SK-N-MC (cell line): ENCODE results near the gene VGLL4.

Experiments
- DNase-seq: peaks from one replicate; pipeline ENCODE4 v3.0.0-alpha.2; 2011; ENCODE audit warnings: low read depth, low spot score
- H3K27ac ChIP-seq: fragments of 200-600 bp; sonication (generic); 2 replicates; pipeline ENCODE4 v1.5.1; 2016; ENCODE audit warnings: mixed run types
- H3K36me3 ChIP-seq: fragments of 200-600 bp; sonication (generic); 2 replicates; pipeline ENCODE4 v1.6.1; 2017; ENCODE audit warnings: antibody characterized with exemption, low read length, mixed read lengths; ENCODE audit not compliant: insufficient read depth
- H3K4me3 ChIP-seq: fragments of 200-600 bp; sonication (generic); 2 replicates; pipeline ENCODE4 v1.5.1; 2016
- H3K9ac ChIP-seq: fragments of 200-600 bp; sonication (generic); 2 replicates; pipeline ENCODE4 v1.8.0; 2017; ENCODE audit warnings: mixed run types, mixed read lengths; ENCODE audit not compliant: insufficient read length
- H3K9me3 ChIP-seq: fragments of 200-600 bp; sonication (generic); 2 replicates; pipeline ENCODE4 v1.6.1; 2017; ENCODE audit warnings: low read depth, mild to moderate bottlenecking, antibody characterized with exemption, low read length, moderate library complexity, mixed read lengths
- EZH2 ChIP-seq: fragments of 200-600 bp; sonication (generic); IDR thresholded peaks from one replicate; pipeline ENCODE4 v1.6.1; 2017; ENCODE audit warnings: antibody characterized with exemption
- FOXP2 ChIP-seq: optimal IDR thresholded peaks from 2 replicates; pipeline ENCODE3; 2011; ENCODE audit warnings: mild to moderate bottlenecking, moderate library complexity; ENCODE audit not compliant: insufficient read depth; ENCODE audit errors: extremely low read length, control extremely low read depth
- POLR2AphosphoS5 ChIP-seq: IDR thresholded peaks from 2 replicates; pipeline ENCODE4 v1.6.1; 2012; ENCODE audit warnings: mild to moderate bottlenecking, low read depth, low read length, borderline replicate concordance

VGLL4 gene

DNA sequence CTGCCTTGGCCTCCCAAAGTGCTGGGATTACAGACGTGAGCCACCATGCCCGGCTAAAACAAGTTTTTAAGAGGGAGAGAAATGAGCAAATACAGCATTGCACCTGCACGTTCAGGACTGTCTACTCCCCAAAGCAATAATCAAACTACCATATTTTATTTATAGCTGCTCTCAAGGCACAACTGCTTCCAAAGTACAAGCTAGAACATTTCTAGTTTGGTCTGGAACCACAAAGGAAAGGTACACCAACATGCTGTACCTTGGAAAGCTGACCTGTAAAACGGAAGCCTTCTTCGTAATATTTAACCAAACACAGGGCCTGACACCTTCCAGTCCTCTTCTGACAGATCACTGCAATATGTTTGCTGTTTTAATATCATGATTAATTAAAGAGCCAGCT is 14.5 kb upstream of the VGLL4 start:
- no peak overlapping the region for H3K9ac ChIP-seq
- H3K9me3 ChIP-seq, result no peaks in the 10 kb centered on the region
- no peak for DNase-seq
- no peak for TF ChIP-seq FOXP2
- no peak for TF ChIP-seq POLR2AphosphoS5
- TF ChIP-seq EZH2, result no peak
- H3K4me3 ChIP-seq, result no peak overlapping the region
- H3K27ac ChIP-seq, result no peak overlapping the region
- H3K36me3 ChIP-seq, result no peaks in the 10 kb centered on the region

DNA sequence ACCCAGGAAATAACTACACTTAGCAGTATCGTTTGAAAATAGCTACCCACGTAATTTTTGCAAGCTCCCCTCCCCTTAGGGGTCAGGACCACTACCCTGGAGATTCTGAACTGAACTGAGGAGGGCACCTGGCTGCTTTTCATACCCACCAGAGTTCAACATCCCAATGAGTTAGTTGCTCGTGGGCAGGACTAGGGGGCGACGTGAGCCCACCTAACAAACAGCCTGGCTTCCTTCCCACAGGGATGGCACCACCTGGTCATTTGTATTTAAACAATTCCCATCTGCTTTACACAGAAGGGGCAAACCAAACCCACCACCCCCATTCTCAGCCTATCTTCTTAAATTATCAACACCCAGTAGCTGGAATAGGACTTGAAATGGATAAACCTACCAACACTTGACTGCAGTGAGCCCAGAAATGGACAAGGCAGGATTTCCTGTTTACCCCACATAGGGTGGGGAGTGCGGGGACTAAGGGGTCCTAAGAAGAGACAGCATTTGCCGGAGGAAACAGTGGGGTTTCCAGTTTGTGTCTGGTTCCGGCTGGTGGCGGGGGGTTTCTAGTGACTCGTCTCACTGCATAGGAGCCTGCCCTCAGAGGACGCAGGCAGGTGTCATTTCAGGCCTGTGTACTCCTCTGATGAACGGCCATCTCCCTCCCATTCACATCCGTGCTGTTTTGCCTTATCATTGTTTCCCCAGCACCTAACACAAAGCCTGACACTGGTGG is 11.6 kb upstream of the VGLL4 start:
- Histone ChIP-seq H3K36me3 (no peaks in the 10 kb centered on the region), H3K9me3 (no peaks in the 10 kb centered on the region), H3K9ac (no peak overlapping the region), H3K27ac (no peak overlapping the region), H3K4me3 (no peak overlapping the region)
- no peak for DNase-seq
- TF ChIP-seq EZH2 (no peak), POLR2AphosphoS5 (no peak), FOXP2 (no peak)

DNA sequence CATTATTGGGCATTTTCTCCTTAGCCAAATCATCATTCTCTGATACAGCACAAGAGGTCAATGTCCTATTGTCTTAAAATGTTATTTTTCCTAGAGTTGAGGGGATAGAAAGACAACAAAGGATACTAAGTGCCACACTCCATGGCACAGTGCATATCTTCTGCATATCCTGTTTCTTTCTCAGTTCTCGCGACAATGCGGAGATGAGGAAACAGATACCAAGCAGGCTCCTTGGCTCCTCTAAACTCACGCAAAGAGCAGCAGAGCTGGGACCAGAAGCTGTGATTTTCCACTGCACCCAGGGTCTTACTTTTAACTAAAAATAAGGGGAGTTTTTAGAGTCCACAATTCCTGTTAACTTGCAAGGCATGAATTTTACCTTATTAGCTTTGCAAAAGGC is 10.5 kb upstream of the VGLL4 start:
- Histone ChIP-seq H3K9ac (no peak overlapping the region), H3K27ac (no peak overlapping the region), H3K9me3 (no peaks in the 10 kb centered on the region), H3K36me3 (no peaks in the 10 kb centered on the region), H3K4me3 (no peak overlapping the region)
- TF ChIP-seq POLR2AphosphoS5, result no peak
- no peak for TF ChIP-seq FOXP2
- TF ChIP-seq EZH2, result no peak
- no peak for DNase-seq

DNA sequence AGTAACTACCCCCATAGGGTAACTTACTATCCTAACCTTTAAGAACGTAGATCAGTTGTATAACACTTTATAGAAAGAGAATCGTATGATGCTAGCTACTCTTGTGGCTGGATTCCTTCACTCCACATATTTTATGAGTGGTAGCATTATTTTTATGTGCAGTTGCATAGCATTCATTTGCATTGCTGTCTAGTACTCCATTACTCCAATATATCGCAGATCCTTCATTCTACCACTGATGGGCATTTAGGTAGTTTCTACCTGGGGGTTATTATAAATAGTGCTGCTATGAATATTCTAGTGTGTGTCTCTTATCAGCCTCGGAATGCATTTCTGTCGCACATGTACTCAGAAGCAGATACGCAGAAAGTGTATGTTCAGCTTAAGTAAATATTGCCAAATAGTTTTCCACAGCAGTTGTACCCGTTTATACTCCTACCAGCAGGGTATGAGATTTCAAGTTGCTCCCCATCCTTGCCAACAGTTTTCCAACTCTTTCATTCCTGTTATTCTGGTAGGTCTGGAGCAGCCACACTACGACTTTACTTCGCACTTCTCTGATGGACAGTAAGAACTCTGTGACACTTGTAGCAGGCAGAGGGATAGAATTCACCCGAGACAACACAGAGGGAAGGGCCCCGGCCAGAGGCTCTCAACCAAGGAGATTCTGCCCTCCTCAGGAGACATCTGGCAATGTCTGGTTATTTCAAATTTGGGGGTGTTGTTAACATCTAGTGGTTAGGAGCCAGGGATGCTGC is 9.8 kb upstream of the VGLL4 start:
- no peaks in the 10 kb centered on the region for H3K9me3 ChIP-seq
- no peak overlapping the region for H3K9ac ChIP-seq
- no peak for DNase-seq
- H3K36me3 ChIP-seq, result no peaks in the 10 kb centered on the region
- no peak overlapping the region for H3K4me3 ChIP-seq
- TF ChIP-seq EZH2 (no peak), POLR2AphosphoS5 (no peak), FOXP2 (no peak)
- no peak overlapping the region for H3K27ac ChIP-seq

DNA sequence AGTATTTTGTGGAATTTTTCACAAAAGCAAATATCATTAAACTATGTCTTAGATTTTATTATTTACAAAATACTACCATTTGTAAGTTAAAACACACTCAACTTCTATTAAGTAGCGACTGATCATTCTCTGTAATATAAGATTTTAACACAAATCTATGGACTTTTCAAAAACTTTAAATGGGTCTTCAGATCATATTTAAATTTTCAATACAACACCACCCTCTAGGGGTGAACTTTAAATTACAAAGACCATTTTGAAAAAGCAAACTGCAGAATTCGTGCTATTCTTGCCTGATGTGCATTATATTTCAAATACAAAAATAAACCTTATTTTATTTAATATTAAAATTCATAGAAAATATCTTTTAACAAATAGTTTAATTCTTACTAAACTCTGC is 8.2 kb upstream of the VGLL4 start:
- H3K36me3 ChIP-seq, result no peaks in the 10 kb centered on the region
- no peak for DNase-seq
- H3K4me3 ChIP-seq, result no peak overlapping the region
- H3K27ac ChIP-seq, result no peak overlapping the region
- no peak overlapping the region for H3K9ac ChIP-seq
- TF ChIP-seq FOXP2 (no peak), EZH2 (no peak), POLR2AphosphoS5 (no peak)
- no peaks in the 10 kb centered on the region for H3K9me3 ChIP-seq

DNA sequence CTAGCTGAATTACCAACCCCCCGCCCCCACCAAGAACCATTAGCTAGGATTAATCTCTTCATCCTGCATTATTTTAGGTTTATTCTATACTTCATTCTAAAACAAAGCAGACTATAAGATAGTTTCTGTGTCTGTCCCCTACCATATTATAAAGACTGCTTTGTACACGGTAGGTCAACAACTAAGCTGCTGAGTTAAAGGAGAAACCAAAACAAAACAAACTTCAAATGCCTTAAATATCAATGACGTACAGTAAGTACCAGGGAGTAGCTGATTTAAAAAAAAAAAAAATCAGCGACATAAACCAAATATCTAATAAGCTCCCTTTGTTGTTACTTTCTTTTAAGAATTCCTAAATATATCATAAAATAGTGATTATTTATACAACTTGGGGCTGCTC is 7.8 kb upstream of the VGLL4 start:
- Histone ChIP-seq H3K9ac (no peak overlapping the region), H3K4me3 (no peak overlapping the region), H3K36me3 (no peaks in the 10 kb centered on the region), H3K9me3 (no peaks in the 10 kb centered on the region), H3K27ac (no peak overlapping the region)
- TF ChIP-seq POLR2AphosphoS5, result no peak
- no peak for TF ChIP-seq FOXP2
- no peak for TF ChIP-seq EZH2
- DNase-seq, result no peak

DNA sequence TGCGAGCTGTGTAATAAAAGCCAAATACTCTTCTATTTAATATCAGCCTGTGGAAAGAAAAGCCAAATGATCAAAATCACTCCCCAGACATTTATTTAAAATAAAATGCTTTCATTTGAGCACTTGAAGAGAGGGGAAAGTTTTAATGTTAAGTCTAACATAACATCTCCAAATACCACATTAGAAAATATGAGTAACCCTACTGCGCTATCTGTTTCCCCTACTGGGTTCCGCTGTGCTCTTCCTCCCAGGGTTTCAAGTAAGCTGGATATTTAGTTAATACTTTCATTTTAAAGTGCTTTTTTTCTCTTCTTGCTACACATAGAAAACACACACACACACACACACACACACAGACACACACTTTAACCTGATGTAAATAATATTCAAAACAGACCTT is 6.7 kb upstream of the VGLL4 start:
- Histone ChIP-seq H3K4me3 (no peak overlapping the region), H3K27ac (no peak overlapping the region)

DNA sequence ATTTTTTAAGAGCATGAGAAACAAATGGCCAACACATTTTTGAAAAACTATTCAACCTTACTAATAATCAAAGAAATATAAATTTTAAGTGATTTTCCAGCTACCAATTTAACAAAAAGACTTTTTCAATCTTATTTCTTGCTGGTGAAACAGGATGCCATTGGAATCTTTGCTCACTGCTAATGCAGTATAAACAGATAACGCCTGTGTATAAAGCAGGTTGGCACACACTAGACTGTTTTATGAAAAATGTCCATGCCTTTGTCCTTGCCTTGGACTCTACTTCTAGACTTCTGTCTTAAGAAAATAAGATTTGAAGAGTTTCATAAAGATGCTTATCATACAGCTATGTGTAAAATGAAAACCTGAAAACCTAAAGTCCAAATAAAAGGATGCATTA is 5.0 kb upstream of the VGLL4 start:
- Histone ChIP-seq H3K4me3 (no peak overlapping the region), H3K9ac (no peak overlapping the region), H3K36me3 (no peaks in the 10 kb centered on the region), H3K9me3 (no peaks in the 10 kb centered on the region), H3K27ac (no peak overlapping the region)
- no peak for TF ChIP-seq EZH2
- no peak for TF ChIP-seq POLR2AphosphoS5
- TF ChIP-seq FOXP2, result no peak
- no peak for DNase-seq

More for the DNA sequence above, 6.7 kb upstream of the VGLL4 start:
- DNase-seq, result no peak
- H3K9me3 ChIP-seq, result no peaks in the 10 kb centered on the region
- TF ChIP-seq FOXP2, result no peak
- TF ChIP-seq POLR2AphosphoS5, result no peak
- no peak for TF ChIP-seq EZH2
- no peak overlapping the region for H3K9ac ChIP-seq
- H3K36me3 ChIP-seq, result no peaks in the 10 kb centered on the region

DNA sequence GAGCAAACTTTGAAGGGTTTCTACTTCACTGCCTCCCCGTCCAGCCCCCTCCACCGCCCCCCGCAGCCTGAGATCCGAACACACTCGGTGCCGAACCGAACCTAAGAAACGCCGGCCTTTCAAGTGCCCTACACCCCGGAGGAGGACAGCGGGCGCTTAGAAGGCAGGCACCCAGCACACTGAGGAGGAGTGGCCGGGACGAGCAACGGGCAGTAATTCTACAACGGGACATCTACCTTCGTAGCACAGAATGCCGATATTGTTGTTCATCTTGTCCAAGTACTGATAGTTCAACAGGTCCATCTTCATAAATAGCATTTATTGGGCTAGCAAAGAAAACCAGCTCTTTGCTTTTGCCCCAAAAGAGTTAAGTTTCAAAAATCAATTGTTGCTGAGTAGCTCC is 513 bp downstream of the VGLL4 start:
- peak overlapping the region; percentile 83 for H3K4me3 ChIP-seq
- no peaks in the 10 kb centered on the region for H3K9me3 ChIP-seq
- peak overlapping the region; percentile 94 for H3K27ac ChIP-seq
- peak overlapping the region; percentile 93 for H3K9ac ChIP-seq
- DNase-seq, result no peak
- TF ChIP-seq EZH2 (no peak), POLR2AphosphoS5 (no peak), FOXP2 (no peak)
- no peaks in the 10 kb centered on the region for H3K36me3 ChIP-seq
